A673 (cell line): Measurements from ENCODE around the gene GALNS. TPM values are rescaled to one million over a fixed set of nuclear protein-coding genes. Genes with fewer than 3 reads are reported as not detected.

Experiments
- BruUV-seq: library from RNA; stranded (reverse); fragments of 400-500 nt; replicated peaks from 2 replicates; lab custom pipeline; 2021; lab: Mats Ljungman, UMichigan
- CTCF ChIA-PET: fragments of 300-600 bp; sonication (Branson Sonifier 250); formaldehyde crosslinking; loops from one replicate; lab custom pipeline; 2022; ENCODE audit warnings: antibody characterized with exemption; lab: Charles Lee
- POLR2A ChIA-PET: fragments of 300-600 bp; sonication (Branson Sonifier 250); formaldehyde crosslinking; loops from one replicate; lab custom pipeline; 2022; ENCODE audit warnings: antibody characterized with exemption; ENCODE audit not compliant: low non-redundant PET; lab: Charles Lee
- DNase-seq: peaks from one replicate; pipeline ENCODE4 v3.0.0-alpha.2; 2015; ENCODE audit warnings: low spot score
- H3K27ac ChIP-seq: fragments of 200-600 bp; sonication (generic); 2 replicates; pipeline ENCODE4 v1.5.1; 2016; ENCODE audit warnings: mixed run types, low read depth, mild to moderate bottlenecking, mixed read lengths, antibody characterized with exemption, low read length; ENCODE audit not compliant: poor library complexity, severe bottlenecking
- H3K27me3 ChIP-seq: fragments of 200-600 bp; sonication (generic); replicated peaks from 2 replicates; pipeline ENCODE4 v1.6.1; 2017; ENCODE audit warnings: mixed run types, low read depth, mild to moderate bottlenecking, mixed read lengths, antibody characterized with exemption, low read length; ENCODE audit not compliant: insufficient read depth, poor library complexity
- H3K36me3 ChIP-seq: fragments of 200-600 bp; sonication (generic); 2 replicates; pipeline ENCODE4 v1.6.1; 2016; ENCODE audit warnings: mixed run types, mild to moderate bottlenecking, mixed read lengths, antibody characterized with exemption, low read length; ENCODE audit not compliant: insufficient read depth, poor library complexity, severe bottlenecking
- H3K4me1 ChIP-seq: fragments of 200-600 bp; sonication (generic); 2 replicates; pipeline ENCODE4 v1.6.1; 2017; ENCODE audit warnings: mixed run types, mild to moderate bottlenecking, mixed read lengths, antibody characterized with exemption, low read length; ENCODE audit not compliant: insufficient read depth, poor library complexity, severe bottlenecking
- H3K4me3 ChIP-seq: fragments of 200-600 bp; sonication (generic); 2 replicates; pipeline ENCODE4 v1.5.1; 2016; ENCODE audit warnings: low read depth, mixed run types, mild to moderate bottlenecking, mixed read lengths, low read length; ENCODE audit not compliant: poor library complexity, severe bottlenecking
- H3K9me3 ChIP-seq: fragments of 200-600 bp; sonication (generic); 2 replicates; pipeline ENCODE4 v1.6.1; 2016; ENCODE audit warnings: mixed run types, low read depth, mild to moderate bottlenecking, mixed read lengths, antibody characterized with exemption, low read length; ENCODE audit not compliant: poor library complexity, severe bottlenecking
- EZH2 ChIP-seq: fragments of 200-600 bp; sonication (generic); IDR thresholded peaks from 2 replicates; pipeline ENCODE4 v1.6.1; 2017; ENCODE audit warnings: borderline replicate concordance, low read depth, mild to moderate bottlenecking, mixed read lengths, antibody characterized with exemption, low read length; ENCODE audit not compliant: poor library complexity, severe bottlenecking
- intact Hi-C: fragments of 100-400 bp; cut with micrococcal nuclease; formaldehyde crosslinking; loops from one replicate; pipeline ENCODE4 v1.10.0; 2022; ENCODE audit not compliant: unreplicated experiment
- total RNA-seq: library from RNA; stranded (reverse); gene quantifications from 2 replicates; pipeline ENCODE4 v1.2.3, GENCODE V29; 2021
- TF ChIP-seq, protein P1 (sequence below): fragments of 300-800, 200-600 bp; sonication (generic); conservative IDR thresholded peaks from 2 replicates; pipeline ENCODE4 v1.5.1; 2017; ENCODE audit warnings: low read depth, mild to moderate bottlenecking, antibody characterized with exemption, low read length, moderate library complexity, mixed read lengths

GALNS gene
- total RNA-seq, 1 experiment from 2014 or later = 54.8 TPM

DNA sequence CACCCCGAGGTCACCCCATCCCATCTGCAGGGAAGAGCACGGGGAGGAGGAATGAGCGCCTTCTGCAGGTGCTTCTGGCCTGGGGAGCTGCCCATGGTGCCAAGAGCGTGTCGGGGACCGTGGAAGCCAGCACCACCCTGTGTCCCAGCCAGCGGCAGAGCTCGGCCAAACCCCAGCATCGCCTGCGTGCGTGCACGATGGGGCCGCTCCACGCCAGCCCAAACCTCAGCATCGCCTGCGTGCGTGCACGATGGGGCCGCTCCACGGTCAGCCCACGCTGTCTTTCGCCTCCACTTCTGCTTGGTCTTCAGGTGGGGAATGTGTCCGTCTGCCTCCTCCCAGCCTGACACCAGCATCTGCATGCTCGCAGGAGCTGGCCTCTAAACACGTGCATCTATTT is 13.9 kb downstream of the GALNS start:
- intact Hi-C loops = no loop called here
- no peaks in the 10 kb centered on the region for H3K36me3 ChIP-seq
- H3K4me1 ChIP-seq = no peaks in the 10 kb centered on the region
- H3K4me3 ChIP-seq = no peak overlapping the region
- no peaks in the 10 kb centered on the region for H3K9me3 ChIP-seq
- BruUV-seq = no TSS peak
- ChIA-PET POLR2A (no interaction called here), CTCF (no interaction called here)
- TF ChIP-seq, protein P1, sequence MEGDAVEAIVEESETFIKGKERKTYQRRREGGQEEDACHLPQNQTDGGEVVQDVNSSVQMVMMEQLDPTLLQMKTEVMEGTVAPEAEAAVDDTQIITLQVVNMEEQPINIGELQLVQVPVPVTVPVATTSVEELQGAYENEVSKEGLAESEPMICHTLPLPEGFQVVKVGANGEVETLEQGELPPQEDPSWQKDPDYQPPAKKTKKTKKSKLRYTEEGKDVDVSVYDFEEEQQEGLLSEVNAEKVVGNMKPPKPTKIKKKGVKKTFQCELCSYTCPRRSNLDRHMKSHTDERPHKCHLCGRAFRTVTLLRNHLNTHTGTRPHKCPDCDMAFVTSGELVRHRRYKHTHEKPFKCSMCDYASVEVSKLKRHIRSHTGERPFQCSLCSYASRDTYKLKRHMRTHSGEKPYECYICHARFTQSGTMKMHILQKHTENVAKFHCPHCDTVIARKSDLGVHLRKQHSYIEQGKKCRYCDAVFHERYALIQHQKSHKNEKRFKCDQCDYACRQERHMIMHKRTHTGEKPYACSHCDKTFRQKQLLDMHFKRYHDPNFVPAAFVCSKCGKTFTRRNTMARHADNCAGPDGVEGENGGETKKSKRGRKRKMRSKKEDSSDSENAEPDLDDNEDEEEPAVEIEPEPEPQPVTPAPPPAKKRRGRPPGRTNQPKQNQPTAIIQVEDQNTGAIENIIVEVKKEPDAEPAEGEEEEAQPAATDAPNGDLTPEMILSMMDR = no peak
- TF ChIP-seq EZH2 = no peak
- no peak for DNase-seq
- H3K27ac ChIP-seq = no peak overlapping the region
- no peaks in the 10 kb centered on the region for H3K27me3 ChIP-seq

DNA sequence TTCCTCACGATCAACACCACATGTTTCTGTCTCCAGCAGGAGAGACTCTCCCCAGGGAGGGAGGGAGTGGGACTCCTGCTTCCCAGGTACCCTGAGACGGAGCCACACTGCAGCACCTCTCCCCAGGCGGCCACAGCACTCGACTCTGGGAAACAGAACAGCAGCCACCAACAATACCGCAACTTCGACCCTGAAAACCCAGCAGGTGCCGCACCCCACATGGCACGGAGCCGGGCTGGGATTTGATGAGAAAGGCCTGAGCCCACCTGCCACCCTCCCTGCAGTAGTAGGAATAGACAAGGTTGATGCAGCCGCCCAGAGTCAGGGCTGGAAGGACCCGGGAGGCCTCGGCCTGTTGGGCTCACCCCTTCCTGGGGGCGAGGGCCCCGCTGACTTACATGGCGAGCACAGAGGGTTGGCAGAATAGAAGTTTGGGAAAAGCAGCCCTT is 14.4 kb downstream of the GALNS start:
- ChIA-PET POLR2A (no interaction called here), CTCF (no interaction called here)
- TF ChIP-seq, protein P1 = no peak
- TF ChIP-seq EZH2 = no peak
- H3K4me1 ChIP-seq = no peaks in the 10 kb centered on the region
- H3K36me3 ChIP-seq = no peaks in the 10 kb centered on the region
- no peaks in the 10 kb centered on the region for H3K27me3 ChIP-seq
- no peak for DNase-seq
- no TSS peak for BruUV-seq
- no peak overlapping the region for H3K4me3 ChIP-seq
- H3K9me3 ChIP-seq = no peaks in the 10 kb centered on the region
- intact Hi-C loops = no loop called here
- no peak overlapping the region for H3K27ac ChIP-seq

DNA sequence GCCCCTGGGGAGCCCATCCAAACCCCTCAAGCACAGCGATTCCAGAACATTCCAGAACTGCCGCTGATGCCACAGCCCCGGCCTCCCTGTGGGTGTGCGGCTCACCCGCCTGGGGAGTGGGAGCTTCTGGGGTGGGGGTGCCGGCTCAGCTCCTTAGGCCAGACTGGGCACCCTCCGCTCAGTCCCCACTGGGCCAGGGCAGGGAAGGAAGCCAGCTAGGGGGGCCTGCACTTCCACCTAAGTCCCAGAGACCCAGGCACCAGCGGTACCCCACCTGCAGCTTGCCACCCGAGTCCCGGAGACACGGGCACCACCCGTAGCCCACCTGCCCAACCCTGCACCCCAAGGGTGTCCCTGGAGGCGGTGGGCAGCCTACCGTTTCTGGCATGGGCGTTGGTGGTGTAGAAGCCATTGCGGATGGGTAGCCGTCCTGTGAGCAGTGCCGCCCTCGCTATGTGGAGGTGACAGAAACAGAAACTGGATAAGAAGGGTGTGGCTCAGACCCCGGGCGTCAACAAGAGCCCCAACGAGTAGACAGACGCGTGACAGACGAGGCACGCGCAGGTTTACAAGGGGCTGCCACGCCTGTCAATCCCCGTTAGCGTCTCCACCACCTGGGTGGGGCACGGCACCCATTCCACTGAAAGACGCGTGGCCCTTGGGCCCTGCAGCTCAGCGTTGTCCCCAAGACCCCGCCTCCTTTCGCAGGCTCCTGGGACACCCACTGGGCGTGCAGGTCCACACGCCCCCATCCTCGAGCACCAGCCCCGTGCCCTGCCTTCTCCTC is 15.0 kb downstream of the GALNS start:
- TF ChIP-seq, protein P1 = no peak
- TF ChIP-seq EZH2 = no peak
- POLR2A ChIA-PET = no interaction called here
- CTCF ChIA-PET = no interaction called here

More for the DNA sequence above, 15.0 kb downstream of the GALNS start:
- Histone ChIP-seq H3K27me3 (no peaks in the 10 kb centered on the region), H3K27ac (no peak overlapping the region), H3K4me1 (no peaks in the 10 kb centered on the region), H3K9me3 (no peaks in the 10 kb centered on the region), H3K4me3 (no peak overlapping the region), H3K36me3 (no peaks in the 10 kb centered on the region)
- BruUV-seq = no TSS peak
- intact Hi-C loops = no loop called here
- no peak for DNase-seq
